ENCODE data around the gene CAMK2G. TPM values are rescaled to one million over a fixed set of nuclear protein-coding genes. Genes with fewer than 3 reads are reported as not detected.
A peak's percentile ranks its signal among the peaks of the same experiment; 100 is the strongest.
"Not testable (repeated sequence)": the region's sequence is repeated elsewhere in the genome, so short reads cannot be mapped to it uniquely, and the experiment has no call there.

The CAMK2G gene
- total RNA-seq, 1 experiment from 2014 or later, result 147 TPM

- no peak for TF ChIP-seq EZH2 (IDR thresholded peaks at IDR 0.05; ENCODE audit: low read depth)
- no peak for TF ChIP-seq CTCF (conservative IDR thresholded peaks at IDR 0.05)
- H4K20me1 ChIP-seq (ENCODE audit: insufficient read depth), result no peaks in the 10 kb centered on the region
These were observed 25.1 kb upstream of the CAMK2G start for GRCh38 chr10:73899423-73899822.

GRCh38 chr10:73898730-73899410 is 24.5 kb upstream of the CAMK2G start:
- peaks cover 53% of the 10 kb centered on the region for H3F3A ChIP-seq (ENCODE audit: insufficient read depth, low read depth)
- H2AFZ ChIP-seq, result no peak overlapping the region; the same call in 1 of the 2 replicates
- CTCF ChIA-PET, result interaction anchor here (0.7 to 1.3 kb wide), 7 partner anchors 11 to 105 kb away, joined by 4 to 14 read pairs (median 4); partner anchors contain the start of gene PLAU
- no peaks in the 10 kb centered on the region for H4K20me1 ChIP-seq (ENCODE audit: insufficient read depth)
- no peaks in the 10 kb centered on the region for H3K36me3 ChIP-seq (ENCODE audit: low read depth)
- no peak for TF ChIP-seq EZH2 (IDR thresholded peaks at IDR 0.05; ENCODE audit: low read depth)
- no peak for TF ChIP-seq CTCF (conservative IDR thresholded peaks at IDR 0.05)
- no peaks in the 10 kb centered on the region for H3K79me2 ChIP-seq (ENCODE audit: low read depth)
- H3K4me1 ChIP-seq (replicated peaks; ENCODE audit: insufficient read depth), result peaks cover 85% of the 10 kb centered on the region
- no peaks in the 10 kb centered on the region for H3K9me3 ChIP-seq (ENCODE audit: insufficient read depth, low read depth)
- DNase-seq, result no peak
- H3K9me2 ChIP-seq (ENCODE audit: insufficient read depth), result no peaks in the 10 kb centered on the region
- POLR2A ChIA-PET (ENCODE audit: unreplicated experiment), result interaction anchor here (0.5 to 2.6 kb wide), 5 partner anchors 11 to 170 kb away, joined by 3 to 87 read pairs (median 12); partner anchors contain the start of gene VCL
- H3K4me3 ChIP-seq, result peak overlapping the region; percentile 4; the same call in 1 of the 2 replicates
- H3K27ac ChIP-seq, result peak overlapping the region; percentile 98
- intact Hi-C loops (cut with micrococcal nuclease; ENCODE audit: unreplicated experiment), result loop anchor here (1.0 kb wide), 1 partner anchor 10 kb away; no protein-coding TSS in a partner anchor
- TSS peak; percentile 79 for BruUV-seq (replicated peaks)
- no peaks in the 10 kb centered on the region for H3K27me3 ChIP-seq (ENCODE audit: insufficient read depth, low read depth)
- H3K4me2 ChIP-seq, result peak overlapping the region; percentile 77

More at GRCh38 chr10:73899423-73899822, 25.1 kb upstream of the CAMK2G start:
- Histone ChIP-seq H3K4me3 (peak overlapping the region; percentile 4; the same call in 1 of the 2 replicates), H3K79me2 (ENCODE audit: low read depth) (no peaks in the 10 kb centered on the region), H3K9me2 (ENCODE audit: insufficient read depth) (no peaks in the 10 kb centered on the region), H2AFZ (no peak overlapping the region; the same call in 1 of the 2 replicates), H3K36me3 (ENCODE audit: low read depth) (no peaks in the 10 kb centered on the region), H3K4me2 (peak overlapping the region; percentile 77), H3F3A (ENCODE audit: insufficient read depth, low read depth) (peaks cover 47% of the 10 kb centered on the region), H3K4me1 (replicated peaks; ENCODE audit: insufficient read depth) (peaks cover 83% of the 10 kb centered on the region), H3K27ac (peak overlapping the region; percentile 98), H3K9me3 (ENCODE audit: insufficient read depth, low read depth) (no peaks in the 10 kb centered on the region), H3K27me3 (ENCODE audit: insufficient read depth, low read depth) (no peaks in the 10 kb centered on the region)
- DNase-seq, result peak; percentile 87 to 99
- no TSS peak for BruUV-seq (replicated peaks)
- ChIA-PET POLR2A (ENCODE audit: unreplicated experiment) (interaction anchor here (0.5 to 2.6 kb wide), 4 partner anchors 11 to 170 kb away, joined by 3 to 87 read pairs (median 13); partner anchors contain the start of gene VCL), CTCF (interaction anchor here (0.6 to 1.3 kb wide), 7 partner anchors 12 to 105 kb away, joined by 4 to 14 read pairs (median 5); partner anchors contain the start of gene PLAU)
- intact Hi-C loops (cut with micrococcal nuclease; ENCODE audit: unreplicated experiment), result loop anchor here (1.0 kb wide), 1 partner anchor 10 kb away; no protein-coding TSS in a partner anchor

GRCh38 chr10:73897693-73898092 is 23.3 kb upstream of the CAMK2G start:
- no TSS peak for BruUV-seq (replicated peaks)
- H3K9me2 ChIP-seq (ENCODE audit: insufficient read depth), result no peaks in the 10 kb centered on the region
- TF ChIP-seq CTCF (conservative IDR thresholded peaks at IDR 0.05), result no peak
- no peaks in the 10 kb centered on the region for H4K20me1 ChIP-seq (ENCODE audit: insufficient read depth)
- no peaks in the 10 kb centered on the region for H3K79me2 ChIP-seq (ENCODE audit: low read depth)
- peaks cover 64% of the 10 kb centered on the region for H3F3A ChIP-seq (ENCODE audit: insufficient read depth, low read depth)
- H3K9me3 ChIP-seq (ENCODE audit: insufficient read depth, low read depth), result no peaks in the 10 kb centered on the region
- H3K4me1 ChIP-seq (replicated peaks; ENCODE audit: insufficient read depth), result peaks cover 97% of the 10 kb centered on the region
- no peak for DNase-seq
- H2AFZ ChIP-seq, result no peak overlapping the region
- no peaks in the 10 kb centered on the region for H3K36me3 ChIP-seq (ENCODE audit: low read depth)
- CTCF ChIA-PET, result interaction anchor here (1.1 kb wide), 1 partner anchor 11 kb away, joined by 4 read pairs; no protein-coding TSS in a partner anchor
- H3K27me3 ChIP-seq (ENCODE audit: insufficient read depth, low read depth), result no peaks in the 10 kb centered on the region
- POLR2A ChIA-PET (ENCODE audit: unreplicated experiment), result interaction anchor here (0.6 to 0.7 kb wide), 3 partner anchors 9 to 38 kb away, joined by 3 to 5 read pairs (median 5); no protein-coding TSS in a partner anchor
- 0 out of 2 replicates have a peak overlapping the region, but pooled peaks have one; percentile 77 for H3K4me2 ChIP-seq
- no peak overlapping the region for H3K4me3 ChIP-seq
- peak overlapping the region; percentile 98 for H3K27ac ChIP-seq
- intact Hi-C loops (cut with micrococcal nuclease; ENCODE audit: unreplicated experiment), result no loop called here

- intact Hi-C loops (cut with micrococcal nuclease; ENCODE audit: unreplicated experiment); H3K27me3 ChIP-seq (ENCODE audit: insufficient read depth, low read depth); H4K20me1 ChIP-seq (ENCODE audit: insufficient read depth); H3K9me3 ChIP-seq (ENCODE audit: insufficient read depth, low read depth); BruUV-seq (replicated peaks); H3K4me2 ChIP-seq; H3K9me2 ChIP-seq (ENCODE audit: insufficient read depth); H2AFZ ChIP-seq; H3K36me3 ChIP-seq (ENCODE audit: low read depth); H3K79me2 ChIP-seq (ENCODE audit: low read depth); H3K4me3 ChIP-seq; DNase-seq: not testable (repeated sequence)
- POLR2A ChIA-PET (ENCODE audit: unreplicated experiment), result interaction anchor here (0.7 kb wide), 1 partner anchor 176 kb away, joined by 3 read pairs; no protein-coding TSS in a partner anchor
- H3F3A ChIP-seq (ENCODE audit: insufficient read depth, low read depth), result peaks cover 72% of the 10 kb centered on the region
- CTCF ChIA-PET, result interaction anchor here (0.6 to 0.7 kb wide), 2 partner anchors 12 to 61 kb away, joined by 5 to 7 read pairs; no protein-coding TSS in a partner anchor
- H3K27ac ChIP-seq, result peak overlapping the region; percentile 97
- peaks cover 100% of the 10 kb centered on the region for H3K4me1 ChIP-seq (replicated peaks; ENCODE audit: insufficient read depth)
These were observed 21.0 kb upstream of the CAMK2G start for GRCh38 chr10:73895381-73895780.
